ENCODE measurements around the gene RBBP9. TPM values are rescaled to one million over a fixed set of nuclear protein-coding genes. Genes with fewer than 3 reads are reported as not detected.

The RBBP9 gene
- total and polyA plus RNA-seq, 2 of the 4 experiments (the other 2 are of a cell fraction) = 4.8 to 31.4 TPM

GRCh38 chr20:18506744-18507143 is 9.7 kb upstream of the RBBP9 start:
- Histone ChIP-seq H3K4ac (ENCODE audit: low read depth, low read length) (peak overlapping the region; percentile 89), H2AK9ac (replicated peaks; ENCODE audit: low read depth, low read length, poor library complexity) (peak overlapping the region; percentile 1), H3K9me1 (ENCODE audit: insufficient read depth, low read length) (peaks cover 8% of the 10 kb centered on the region), H3K4me1 (ENCODE audit: control insufficient read depth, insufficient read depth, low read length) (peaks cover 4% of the 10 kb centered on the region; the same call in 1 of the 2 replicates), H2AFZ (replicated peaks; ENCODE audit: low read length, poor library complexity) (peak overlapping the region; percentile 67), H2BK5ac (ENCODE audit: low read depth, low read length, poor library complexity, severe bottlenecking) (peak overlapping the region; percentile 71), H3K27me3 (ENCODE audit: control insufficient read depth, insufficient read depth, low read length) (no peaks in the 10 kb centered on the region; the same call in 1 of the 2 replicates), H3K79me1 (ENCODE audit: low read depth in 1 of 2, low read length in 2 of 2) (peaks cover 13 to 27% of the 10 kb centered on the region in 2 experiments), H3K9me3 (ENCODE audit: control insufficient read depth, insufficient read depth, low read length) (no peaks in the 10 kb centered on the region), H4K20me1 (ENCODE audit: insufficient read depth, low read length) (no peaks in the 10 kb centered on the region), H2AK5ac (ENCODE audit: low read depth, low read length) (peak overlapping the region; percentile 16; the same call in 1 of the 2 replicates), H2BK15ac (ENCODE audit: low read depth, low read length) (no peak overlapping the region), H2BK20ac (ENCODE audit: low read depth, low read length) (no peak overlapping the region), H3K23ac (ENCODE audit: low read depth, low read length) (no peak overlapping the region), H3K9ac (ENCODE audit: low read depth, low read length) (no peak overlapping the region), H3K14ac (replicated peaks; ENCODE audit: low read depth, low read length) (no peak overlapping the region; the same call in 1 of the 2 replicates), H3K4me2 (ENCODE audit: low read depth, low read length) (peak overlapping the region; percentile 83), H3K4me3 (ENCODE audit: insufficient read depth, low read depth, low read length) (peak overlapping the region; percentile 70), H2BK120ac (ENCODE audit: low read depth, low read length) (no peak overlapping the region), H3K18ac (ENCODE audit: low read depth, low read length) (no peak overlapping the region), H3K27ac (ENCODE audit: insufficient read depth, low read length) (no peak overlapping the region), H4K8ac (ENCODE audit: low read depth in 2 of 2, low read length in 2 of 2) (peak overlapping the region; percentile 85 to 99), H3K56ac (ENCODE audit: extremely low read depth, insufficient read depth, low read length) (peak overlapping the region; percentile 33; the same call in 1 of the 2 replicates), H4K91ac (ENCODE audit: insufficient read depth, low read depth, low read length) (peak overlapping the region; percentile 30), H4K5ac (ENCODE audit: low read depth, low read length) (peak overlapping the region; percentile 97), H3K36me3 (ENCODE audit: control insufficient read depth, insufficient read depth, low read length) (peaks cover 5% of the 10 kb centered on the region)
- in situ Hi-C loops (cut with MboI; ENCODE audit: low sequenced_read_pairs) (no loop called here), dilution Hi-C loops (cut with HindIII; ENCODE audit: low sequenced_read_pairs, unreplicated experiment) (no loop called here), intact Hi-C loops (cut with micrococcal nuclease) (loop anchor here (2.0 kb wide), 1 partner anchor 40 kb away; the partner anchor contains the start of genes DZANK1 and POLR3F)
- no TSS peak for BruUV-seq (replicated peaks)
- DNase-seq (no peak), ATAC-seq (ENCODE audit: low read depth) (no peak)
- ChIA-PET CTCF (interaction anchor here (1.4 kb wide), 1 partner anchor 20 kb away, joined by 4 read pairs; no protein-coding TSS in a partner anchor), POLR2A (ENCODE audit: unreplicated experiment) (interaction anchor here (1.0 kb wide), 1 partner anchor 40 kb away, joined by 4 read pairs; the partner anchor contains the start of genes DZANK1 and POLR3F)
- WGBS, 2 experiments (ENCODE audit: extremely low coverage in 2 of 2, insufficient read length in 1 of 2) = 67% methylated on average over 1 of the region's 8 CpGs; no CpG with 5 or more reads in 1 of the 2 experiments
- no peak for TF ChIP-seq ELK1 (IDR thresholded peaks at IDR 0.05; ENCODE audit: borderline replicate concordance, low read depth, low read length)
- no peak for TF ChIP-seq CTCF (conservative IDR thresholded peaks at IDR 0.05; ENCODE audit: low read depth, low read length)
- no peak for TF ChIP-seq MXI1 (IDR thresholded peaks at IDR 0.05; ENCODE audit: borderline replicate concordance, low read depth, low read length)
- no peak for TF ChIP-seq SMC3 (IDR thresholded peaks at IDR 0.05; ENCODE audit: low read depth, low read length)
- TF ChIP-seq BHLHE40 (IDR thresholded peaks at IDR 0.05; ENCODE audit: low read depth, low read length) = no peak
- no peak for TF ChIP-seq MAFK (IDR thresholded peaks at IDR 0.05; ENCODE audit: low read depth, low read length)
- TF ChIP-seq CHD1 (IDR thresholded peaks at IDR 0.05; ENCODE audit: low read depth, low read length) = no peak
- TF ChIP-seq RFX5 (IDR thresholded peaks at IDR 0.05; ENCODE audit: low read depth, low read length) = no peak
- no peak for TF ChIP-seq MAZ (IDR thresholded peaks at IDR 0.05; ENCODE audit: borderline replicate concordance, low read depth, low read length)
- TF ChIP-seq USF2 (IDR thresholded peaks at IDR 0.05; ENCODE audit: low read depth, low read length) = no peak
- no peak for TF ChIP-seq CEBPB (IDR thresholded peaks at IDR 0.05; ENCODE audit: low read depth, low read length)
- TF ChIP-seq FOS (IDR thresholded peaks at IDR 0.05; ENCODE audit: low read depth, low read length) = no peak
- no peak for TF ChIP-seq RAD21 (IDR thresholded peaks at IDR 0.05; ENCODE audit: low read length)
- no peak for TF ChIP-seq POLR2A (IDR thresholded peaks at IDR 0.05; ENCODE audit: low read depth, low read length)
- TF ChIP-seq NFE2L2 (IDR thresholded peaks at IDR 0.05; ENCODE audit: low read depth, low read length) = no peak
- TF ChIP-seq RCOR1 (IDR thresholded peaks at IDR 0.05; ENCODE audit: insufficient replicate concordance, low read length) = no peak
